CD4-positive, alpha-beta T cell treated with Interleukin-2 at 100 ng/mL for 4 hours (primary cell): ENCODE data around the gene G3BP1.
"Not testable (repeated sequence)": the region's sequence is repeated elsewhere in the genome, so short reads cannot be mapped to it uniquely, and the experiment has no call there.

Experiments
- DNase-seq: peaks from one replicate; pipeline ENCODE4 v3.0.0-alpha.2; 2020; ENCODE audit warnings: low spot score

Gene G3BP1

GRCh38 chr5:151755383-151755782, 16.4 kb upstream of the G3BP1 start:
- no peak for DNase-seq

GRCh38 chr5:151757233-151758140, 14.3 kb upstream of the G3BP1 start:
- peak; percentile 35 for DNase-seq

GRCh38 chr5:151758141-151758429, 13.7 kb upstream of the G3BP1 start:
- no peak for DNase-seq

GRCh38 chr5:151758430-151759241, 13.1 kb upstream of the G3BP1 start, which contains the start of gene ATOX1:
ATOX1 (minus strand) TSS chr5:151758631; CDS start chr5:151758551, 80 bp downstream.
- DNase-seq: peak; percentile 91

- DNase-seq: no peak
These were observed 7.0 kb upstream of the G3BP1 start for GRCh38 chr5:151764801-151765200.

- no peak for DNase-seq
These were observed 4.8 kb upstream of the G3BP1 start for GRCh38 chr5:151766975-151767374.

- DNase-seq: no peak
These were observed 1.1 kb upstream of the G3BP1 start for GRCh38 chr5:151770383-151771258.

- DNase-seq: peak; percentile 34
These were observed 483 bp downstream of the G3BP1 start for GRCh38 chr5:151772029-151772845.

- no peak for DNase-seq
These were observed 1.2 kb downstream of the G3BP1 start for GRCh38 chr5:151772846-151773561.

GRCh38 chr5:151773951-151774350, 2.2 kb downstream of the G3BP1 start:
- DNase-seq: no peak

GRCh38 chr5:151775025-151775606, 3.4 kb downstream of the G3BP1 start:
- no peak for DNase-seq

- DNase-seq: no peak
These were observed 7.9 kb downstream of the G3BP1 start for GRCh38 chr5:151779531-151780125.

- no peak for DNase-seq
These were observed 8.6 kb downstream of the G3BP1 start for GRCh38 chr5:151780348-151780747.

- DNase-seq: no peak
These were observed 9.4 kb downstream of the G3BP1 start for GRCh38 chr5:151781201-151781600.

- not testable (repeated sequence) for DNase-seq
These were observed 11.9 kb downstream of the G3BP1 start for GRCh38 chr5:151783664-151784063.

GRCh38 chr5:151784141-151784540, 12.4 kb downstream of the G3BP1 start:
- no peak for DNase-seq

GRCh38 chr5:151786468-151786867, 14.7 kb downstream of the G3BP1 start:
- no peak for DNase-seq

GRCh38 chr5:151787817-151788216, 16.1 kb downstream of the G3BP1 start:
- DNase-seq: no peak

- no peak for DNase-seq
These were observed 21.6 kb downstream of the G3BP1 start for GRCh38 chr5:151793358-151793757.

- DNase-seq: no peak
These were observed 23.7 kb downstream of the G3BP1 start for GRCh38 chr5:151795426-151795825.
